Activated naive CD4-positive, alpha-beta T cell (primary cell): ENCODE results near the gene ANO1.

Experiments used
- DNase-seq, 4 experiments: peaks; one replicate each; lab custom pipeline; 2025; lab: John Stamatoyannopoulos, UW

ANO1 gene

DNA sequence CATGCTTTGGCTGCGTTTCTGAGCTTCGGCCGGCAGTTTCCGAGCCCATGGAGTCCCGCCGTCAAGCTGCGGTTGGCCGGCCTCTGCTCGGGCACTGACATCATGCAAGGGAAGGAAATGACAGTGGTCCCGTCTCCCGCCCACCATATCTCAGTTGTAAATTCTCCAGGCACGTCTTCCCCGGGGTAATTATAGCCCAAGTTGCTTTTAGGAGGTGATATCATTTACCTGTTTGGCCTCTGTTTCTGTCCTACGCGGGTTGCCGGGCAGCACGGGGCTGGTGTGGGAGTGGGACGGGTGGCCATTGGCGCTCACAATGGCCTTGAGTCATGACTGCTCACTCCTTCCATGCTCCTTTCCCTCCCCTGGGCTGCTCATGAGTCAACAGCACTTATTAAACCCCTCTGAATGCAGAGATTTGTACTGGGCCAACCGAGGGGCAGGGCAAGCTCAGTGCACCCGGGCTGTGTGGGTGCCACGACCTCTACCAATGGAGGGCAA lies 4.2 kb upstream of the ANO1 start:
- DNase-seq, result no peak

DNA sequence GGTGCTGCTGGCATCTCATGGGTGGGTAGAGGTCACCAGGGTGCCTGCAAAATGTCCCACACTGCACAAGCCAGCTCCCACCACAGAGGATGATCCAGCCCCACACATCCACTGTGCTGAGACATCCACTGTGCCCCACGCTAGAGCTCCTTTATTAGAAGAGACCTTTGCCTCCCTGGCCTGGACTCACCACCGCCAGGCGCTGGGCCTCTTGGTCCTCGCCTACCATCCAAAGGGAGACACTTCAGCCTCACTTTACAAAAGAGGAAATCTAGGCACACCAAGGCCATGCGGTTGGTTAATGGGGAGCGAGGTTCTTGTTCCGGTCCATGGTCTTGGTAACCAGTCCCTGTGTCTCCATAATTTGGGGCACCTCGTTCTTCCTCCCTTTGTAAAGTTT lies 3.4 kb upstream of the ANO1 start:
- DNase-seq, result no peak

DNA sequence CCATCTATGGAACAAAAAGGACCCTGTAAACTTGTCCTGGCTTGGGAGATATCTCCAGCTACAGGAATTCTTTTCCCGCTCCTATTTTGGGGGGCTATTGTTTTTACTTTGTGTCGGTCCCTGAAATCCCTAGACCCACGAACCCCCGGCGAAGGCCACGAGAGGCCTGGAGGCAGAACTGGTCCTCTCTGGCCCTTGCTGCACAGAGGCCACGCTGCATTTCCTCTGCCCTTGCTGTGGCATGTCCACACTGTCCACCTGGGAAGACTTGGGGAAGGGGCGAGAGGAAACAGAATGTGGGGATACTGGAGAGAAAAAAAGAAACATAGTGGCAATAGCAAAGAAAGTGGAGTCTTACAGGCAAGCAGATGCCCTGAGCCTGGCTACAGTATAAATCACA lies 2.3 kb upstream of the ANO1 start:
- DNase-seq, result no peak

- DNase-seq, result no peak
These were observed 1.6 kb upstream of the ANO1 start for GRCh38 chr11:70076461-70076931.

DNA sequence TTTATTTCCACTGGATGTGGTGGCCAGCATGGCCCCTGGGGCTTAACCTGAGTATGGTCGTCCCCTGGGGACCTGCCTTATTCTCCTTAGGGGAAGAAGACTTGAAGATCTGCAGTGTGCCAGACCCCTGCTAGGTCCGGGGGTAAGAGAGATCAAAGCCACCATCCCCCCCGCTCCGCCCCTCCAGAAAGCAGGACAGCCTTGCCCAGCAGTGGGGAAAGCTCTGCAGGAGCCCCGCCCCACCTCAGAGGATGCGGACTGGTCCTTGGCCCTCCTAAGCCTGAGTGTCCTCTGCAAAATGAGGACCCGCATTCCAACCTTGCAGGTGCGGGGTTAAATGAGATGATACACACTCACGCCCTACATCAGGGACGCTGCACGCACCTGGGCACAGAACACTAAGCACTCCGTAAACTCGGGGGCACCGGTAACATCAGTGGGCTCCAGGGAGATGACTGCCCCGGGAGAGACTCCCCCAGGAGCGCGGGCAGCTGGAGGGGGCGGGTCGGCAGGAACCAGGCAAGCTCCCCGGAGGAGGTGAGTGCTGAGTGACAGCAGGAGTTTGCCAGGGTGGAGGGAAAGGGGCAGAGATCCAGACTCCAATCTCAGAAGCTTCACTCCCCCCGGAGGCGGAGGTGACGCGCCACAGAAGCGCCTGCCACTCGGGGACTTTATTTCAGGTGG lies 564 bp upstream of the ANO1 start:
- no peak for DNase-seq

DNA sequence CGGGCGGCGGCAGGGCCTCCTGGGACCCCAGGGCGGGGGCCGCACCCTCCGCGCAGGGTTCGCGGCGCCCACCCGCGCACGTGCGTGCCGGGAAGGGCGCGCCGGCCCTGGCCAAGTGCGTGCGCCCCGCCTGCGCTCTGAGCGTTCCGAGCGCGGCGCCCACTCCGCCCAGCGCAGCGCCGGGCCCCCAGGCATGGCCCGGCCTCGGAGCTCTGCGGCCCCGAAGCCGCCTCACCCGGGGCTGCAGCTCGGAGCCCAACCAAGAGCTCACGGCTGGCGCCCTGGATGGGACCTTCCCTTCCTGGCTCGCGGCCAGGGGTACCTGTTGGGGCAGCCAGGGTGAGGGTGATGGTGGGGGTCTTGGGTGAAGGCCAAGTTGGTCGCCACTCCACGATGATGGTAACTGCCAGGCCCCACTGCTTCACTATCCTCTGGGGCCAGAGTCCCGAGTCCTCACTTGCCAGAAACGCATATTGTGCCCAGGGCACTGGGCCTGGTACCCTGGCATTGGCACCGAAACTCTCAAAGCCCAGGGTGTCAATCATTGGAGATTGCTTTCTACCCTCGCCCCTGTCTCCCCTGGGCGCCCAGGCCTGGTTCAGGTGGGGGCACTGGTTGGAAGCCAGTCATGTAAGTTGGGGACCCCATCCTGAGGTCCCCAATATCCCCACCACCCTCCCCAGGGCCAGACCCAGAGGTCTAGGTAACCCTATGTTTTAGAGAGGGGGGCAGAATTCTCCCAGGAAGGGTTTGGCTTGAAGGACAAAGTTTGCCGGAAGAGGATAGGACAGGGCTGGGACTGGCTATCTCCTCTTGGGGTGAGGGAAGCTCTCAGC lies 882 bp downstream of the ANO1 start:
- DNase-seq, result no peak

DNA sequence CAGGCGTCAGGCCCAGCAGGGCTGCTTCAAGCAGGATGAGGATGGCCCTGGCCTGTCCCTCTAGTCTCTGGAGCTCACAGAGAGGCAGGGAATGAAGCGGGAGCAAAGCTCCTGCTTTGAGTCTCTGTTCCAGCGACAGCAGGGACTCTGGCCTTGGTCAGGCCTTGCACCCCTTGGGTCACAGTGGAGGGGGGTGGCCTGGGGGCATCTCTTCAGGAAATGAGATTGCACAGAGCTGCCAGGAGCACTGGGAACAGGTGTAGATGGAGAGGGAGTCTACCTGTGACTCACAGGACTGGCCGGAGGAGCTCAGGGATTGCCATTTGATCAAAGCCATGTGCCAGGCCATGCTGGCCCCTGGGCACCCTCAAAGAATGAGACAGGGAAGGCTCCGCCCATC lies 1.6 kb downstream of the ANO1 start:
- DNase-seq, result no peak

DNA sequence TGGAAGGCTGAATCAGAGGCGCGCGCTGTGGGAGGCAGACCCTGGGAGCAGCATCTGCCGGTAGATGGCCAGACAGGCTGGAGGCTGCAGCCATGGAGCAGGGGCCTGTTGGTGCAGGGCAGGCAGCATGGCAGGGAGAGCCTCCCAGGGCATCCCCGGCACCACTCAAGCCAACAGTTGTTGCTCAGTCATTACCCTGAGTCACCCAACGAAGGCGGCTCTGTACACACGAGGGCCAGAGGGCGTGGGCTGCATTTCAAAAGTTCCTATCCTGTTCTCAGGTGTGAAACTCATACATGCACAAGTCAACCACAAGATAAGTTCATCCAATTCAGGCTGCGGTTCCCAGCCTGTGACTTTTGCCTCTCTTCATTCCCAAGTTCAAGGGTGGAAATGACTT lies 2.6 kb downstream of the ANO1 start:
- DNase-seq, result no peak

- DNase-seq, result no peak
These were observed 4.7 kb downstream of the ANO1 start for GRCh38 chr11:70082829-70083228.

- no peak for DNase-seq
These were observed 6.2 kb downstream of the ANO1 start for GRCh38 chr11:70084046-70084984.

GRCh38 chr11:70085815-70086769 lies 8.0 kb downstream of the ANO1 start:
- no peak for DNase-seq

DNA sequence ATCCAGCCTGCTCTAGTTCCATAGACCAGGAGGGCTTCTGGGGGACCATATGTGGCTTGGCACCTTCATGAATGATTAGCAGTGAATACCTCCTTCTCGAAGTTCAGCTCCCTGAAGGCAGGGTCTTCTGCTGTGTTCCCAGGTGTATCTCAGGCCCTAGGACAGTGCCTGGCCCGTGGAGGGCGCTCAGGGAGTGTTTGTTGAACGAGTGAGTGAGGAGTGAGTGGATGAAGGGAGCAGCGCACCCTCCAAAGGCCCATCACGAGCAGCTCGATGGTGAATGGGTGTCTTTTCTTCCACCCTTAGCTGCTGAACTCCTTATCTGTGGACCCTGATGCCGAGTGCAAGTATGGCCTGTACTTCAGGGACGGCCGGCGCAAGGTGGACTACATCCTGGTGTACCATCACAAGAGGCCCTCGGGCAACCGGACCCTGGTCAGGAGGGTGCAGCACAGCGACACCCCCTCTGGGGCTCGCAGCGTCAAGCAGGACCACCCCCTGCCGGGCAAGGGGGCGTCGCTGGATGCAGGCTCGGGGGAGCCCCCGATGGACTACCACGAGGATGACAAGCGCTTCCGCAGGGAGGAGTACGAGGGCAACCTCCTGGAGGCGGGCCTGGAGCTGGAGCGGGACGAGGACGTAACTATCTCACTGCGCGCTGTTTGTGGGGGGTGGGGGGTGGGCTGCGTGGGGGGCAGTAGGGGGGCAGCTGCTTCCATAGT lies 9.5 kb downstream of the ANO1 start:
- DNase-seq, result no peak

- DNase-seq, result no peak
These were observed 10.7 kb downstream of the ANO1 start for GRCh38 chr11:70088735-70089250.

DNA sequence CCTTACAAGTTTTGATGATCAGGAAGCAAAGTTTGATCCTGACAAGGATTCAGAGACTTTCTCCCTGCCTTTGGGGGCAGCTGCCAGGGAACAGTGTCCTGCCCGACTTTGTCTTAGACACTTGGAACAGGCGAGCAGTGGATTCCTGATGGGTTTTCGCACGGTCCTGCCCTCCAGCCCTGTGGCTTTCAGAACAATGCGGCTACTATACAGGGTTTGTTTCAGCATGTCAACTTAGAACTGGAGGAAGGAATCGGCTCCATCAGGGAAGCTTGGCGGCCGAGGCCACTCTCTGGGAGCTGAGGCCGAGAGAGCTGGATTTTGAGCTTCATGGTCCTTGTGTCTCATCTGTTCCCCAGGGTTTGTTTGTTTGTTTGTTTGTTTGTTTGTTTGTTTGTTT lies 11.5 kb downstream of the ANO1 start:
- no peak for DNase-seq

- DNase-seq, result no peak
These were observed 12.9 kb downstream of the ANO1 start for GRCh38 chr11:70090961-70091381.

DNA sequence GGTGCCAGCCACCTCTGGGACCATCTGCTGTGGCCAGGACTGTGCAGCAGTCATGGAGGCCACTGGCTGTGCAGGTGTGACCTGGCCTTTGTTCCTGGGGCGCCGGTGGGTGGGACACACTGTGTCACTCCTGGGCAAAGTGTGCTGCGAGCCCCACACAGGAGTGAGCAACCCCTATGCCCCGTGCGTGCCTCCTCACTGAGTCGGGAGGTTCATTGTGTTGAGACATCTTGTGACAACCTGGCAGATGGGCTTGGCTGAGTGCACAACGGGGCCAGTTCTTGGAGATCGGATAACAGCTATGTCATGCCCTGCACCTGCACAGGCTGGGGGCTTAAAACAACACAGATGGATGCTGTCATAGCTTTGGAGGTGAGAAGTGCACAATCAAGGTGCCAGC lies 13.5 kb downstream of the ANO1 start:
- no peak for DNase-seq

- no peak for DNase-seq
These were observed 15.0 kb downstream of the ANO1 start for GRCh38 chr11:70092959-70093715.

GRCh38 chr11:70095541-70096252 lies 17.6 kb downstream of the ANO1 start:
- DNase-seq, result no peak
